Liver (tissue), 3 donors: ENCODE measurements around the gene CCDC12.
"Not testable (repeated sequence)": the region's sequence is repeated elsewhere in the genome, so short reads cannot be mapped to it uniquely, and the experiment has no call there.

Source experiments
- EGR1 ChIP-seq, 2 donors: IDR thresholded peaks; 2 replicates each; pipeline ENCODE4 v1.6.1; 2016 to 2018; ENCODE audit warnings: antibody characterized with exemption in 2 of 2, low read depth in 2 of 2
- FOXA1 ChIP-seq: IDR thresholded peaks from 2 replicates; pipeline ENCODE4 v1.6.1; 2016; ENCODE audit warnings: antibody characterized with exemption
- GABPA ChIP-seq, 2 donors: IDR thresholded peaks in 1 of 2; conservative IDR thresholded peaks in 1 of 2; 2 replicates each; pipeline ENCODE4 v1.6.1; 2016; ENCODE audit warnings: antibody characterized with exemption in 2 of 2, mild to moderate bottlenecking in 1 of 2, moderate library complexity in 1 of 2
- JUND ChIP-seq, 2 donors: IDR thresholded peaks; 2 replicates each; pipeline ENCODE4 v1.6.1; 2016; ENCODE audit warnings: antibody characterized with exemption in 2 of 2
- RXRA ChIP-seq, 2 donors: IDR thresholded peaks; 2 replicates each; pipeline ENCODE4 v1.6.1; 2017 to 2018; ENCODE audit warnings: antibody characterized with exemption in 2 of 2, mild to moderate bottlenecking in 1 of 2
- YY1 ChIP-seq: IDR thresholded peaks from 2 replicates; pipeline ENCODE4 v1.6.1; 2016; ENCODE audit warnings: antibody characterized with exemption, mild to moderate bottlenecking
- TF ChIP-seq, protein P1 (sequence below): fragments of 150-350 bp; IDR thresholded peaks from 2 replicates; pipeline ENCODE4 v1.5.1; 2017; ENCODE audit warnings: improper control_type of control experiment, low read depth, low read length; ENCODE audit not compliant: missing input control
- TF ChIP-seq, protein P2 (sequence below): IDR thresholded peaks from 2 replicates; pipeline ENCODE4 v1.6.1; 2016; ENCODE audit warnings: antibody characterized with exemption, mild to moderate bottlenecking
- TF ChIP-seq, protein P3 (sequence below): IDR thresholded peaks from 2 replicates; pipeline ENCODE4 v1.6.1; 2016; ENCODE audit warnings: antibody characterized with exemption
- TF ChIP-seq, protein P4 (sequence below): IDR thresholded peaks from 2 replicates; pipeline ENCODE4 v1.6.1; 2016; ENCODE audit warnings: antibody characterized with exemption
- TF ChIP-seq, protein P5 (sequence below): IDR thresholded peaks from 2 replicates; pipeline ENCODE4 v1.6.1; 2016; ENCODE audit warnings: antibody characterized with exemption
- donor health status: healthy.
- donor health status: healthy.

DNA sequence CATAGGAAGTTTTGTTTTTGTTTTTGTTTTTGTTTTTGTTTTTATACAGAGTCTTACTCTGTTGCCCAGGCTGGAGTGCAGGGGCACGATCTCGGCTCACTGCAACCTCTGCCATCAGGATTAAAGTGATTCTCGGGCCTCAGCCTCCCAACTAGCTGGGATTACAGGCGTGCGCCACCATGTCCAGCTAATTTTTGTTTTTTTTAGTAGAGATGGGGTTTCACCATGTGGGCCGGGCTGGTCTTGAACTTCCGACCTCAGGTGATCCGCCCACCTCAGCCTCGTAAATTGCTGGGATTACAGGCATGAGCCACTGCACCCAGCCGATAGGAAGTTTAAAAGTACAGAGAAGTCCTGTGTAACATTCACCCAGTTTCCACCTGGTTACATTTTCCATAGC, 65.6 kb downstream of the CCDC12 start:
- TF ChIP-seq, protein P1, sequence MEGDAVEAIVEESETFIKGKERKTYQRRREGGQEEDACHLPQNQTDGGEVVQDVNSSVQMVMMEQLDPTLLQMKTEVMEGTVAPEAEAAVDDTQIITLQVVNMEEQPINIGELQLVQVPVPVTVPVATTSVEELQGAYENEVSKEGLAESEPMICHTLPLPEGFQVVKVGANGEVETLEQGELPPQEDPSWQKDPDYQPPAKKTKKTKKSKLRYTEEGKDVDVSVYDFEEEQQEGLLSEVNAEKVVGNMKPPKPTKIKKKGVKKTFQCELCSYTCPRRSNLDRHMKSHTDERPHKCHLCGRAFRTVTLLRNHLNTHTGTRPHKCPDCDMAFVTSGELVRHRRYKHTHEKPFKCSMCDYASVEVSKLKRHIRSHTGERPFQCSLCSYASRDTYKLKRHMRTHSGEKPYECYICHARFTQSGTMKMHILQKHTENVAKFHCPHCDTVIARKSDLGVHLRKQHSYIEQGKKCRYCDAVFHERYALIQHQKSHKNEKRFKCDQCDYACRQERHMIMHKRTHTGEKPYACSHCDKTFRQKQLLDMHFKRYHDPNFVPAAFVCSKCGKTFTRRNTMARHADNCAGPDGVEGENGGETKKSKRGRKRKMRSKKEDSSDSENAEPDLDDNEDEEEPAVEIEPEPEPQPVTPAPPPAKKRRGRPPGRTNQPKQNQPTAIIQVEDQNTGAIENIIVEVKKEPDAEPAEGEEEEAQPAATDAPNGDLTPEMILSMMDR = not testable (repeated sequence)
- TF ChIP-seq, protein P2, sequence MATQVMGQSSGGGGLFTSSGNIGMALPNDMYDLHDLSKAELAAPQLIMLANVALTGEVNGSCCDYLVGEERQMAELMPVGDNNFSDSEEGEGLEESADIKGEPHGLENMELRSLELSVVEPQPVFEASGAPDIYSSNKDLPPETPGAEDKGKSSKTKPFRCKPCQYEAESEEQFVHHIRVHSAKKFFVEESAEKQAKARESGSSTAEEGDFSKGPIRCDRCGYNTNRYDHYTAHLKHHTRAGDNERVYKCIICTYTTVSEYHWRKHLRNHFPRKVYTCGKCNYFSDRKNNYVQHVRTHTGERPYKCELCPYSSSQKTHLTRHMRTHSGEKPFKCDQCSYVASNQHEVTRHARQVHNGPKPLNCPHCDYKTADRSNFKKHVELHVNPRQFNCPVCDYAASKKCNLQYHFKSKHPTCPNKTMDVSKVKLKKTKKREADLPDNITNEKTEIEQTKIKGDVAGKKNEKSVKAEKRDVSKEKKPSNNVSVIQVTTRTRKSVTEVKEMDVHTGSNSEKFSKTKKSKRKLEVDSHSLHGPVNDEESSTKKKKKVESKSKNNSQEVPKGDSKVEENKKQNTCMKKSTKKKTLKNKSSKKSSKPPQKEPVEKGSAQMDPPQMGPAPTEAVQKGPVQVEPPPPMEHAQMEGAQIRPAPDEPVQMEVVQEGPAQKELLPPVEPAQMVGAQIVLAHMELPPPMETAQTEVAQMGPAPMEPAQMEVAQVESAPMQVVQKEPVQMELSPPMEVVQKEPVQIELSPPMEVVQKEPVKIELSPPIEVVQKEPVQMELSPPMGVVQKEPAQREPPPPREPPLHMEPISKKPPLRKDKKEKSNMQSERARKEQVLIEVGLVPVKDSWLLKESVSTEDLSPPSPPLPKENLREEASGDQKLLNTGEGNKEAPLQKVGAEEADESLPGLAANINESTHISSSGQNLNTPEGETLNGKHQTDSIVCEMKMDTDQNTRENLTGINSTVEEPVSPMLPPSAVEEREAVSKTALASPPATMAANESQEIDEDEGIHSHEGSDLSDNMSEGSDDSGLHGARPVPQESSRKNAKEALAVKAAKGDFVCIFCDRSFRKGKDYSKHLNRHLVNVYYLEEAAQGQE = not testable (repeated sequence)
- TF ChIP-seq JUND (IDR thresholded peaks at IDR 0.05); GABPA (IDR thresholded peaks at IDR 0.05 in 1 of 2, conservative IDR thresholded peaks at IDR 0.05 in 1 of 2); EGR1 (IDR thresholded peaks at IDR 0.05; ENCODE audit: low read depth in 2 of 2); RXRA (IDR thresholded peaks at IDR 0.05); FOXA1; YY1: not testable (repeated sequence)
- TF ChIP-seq, protein P3, sequence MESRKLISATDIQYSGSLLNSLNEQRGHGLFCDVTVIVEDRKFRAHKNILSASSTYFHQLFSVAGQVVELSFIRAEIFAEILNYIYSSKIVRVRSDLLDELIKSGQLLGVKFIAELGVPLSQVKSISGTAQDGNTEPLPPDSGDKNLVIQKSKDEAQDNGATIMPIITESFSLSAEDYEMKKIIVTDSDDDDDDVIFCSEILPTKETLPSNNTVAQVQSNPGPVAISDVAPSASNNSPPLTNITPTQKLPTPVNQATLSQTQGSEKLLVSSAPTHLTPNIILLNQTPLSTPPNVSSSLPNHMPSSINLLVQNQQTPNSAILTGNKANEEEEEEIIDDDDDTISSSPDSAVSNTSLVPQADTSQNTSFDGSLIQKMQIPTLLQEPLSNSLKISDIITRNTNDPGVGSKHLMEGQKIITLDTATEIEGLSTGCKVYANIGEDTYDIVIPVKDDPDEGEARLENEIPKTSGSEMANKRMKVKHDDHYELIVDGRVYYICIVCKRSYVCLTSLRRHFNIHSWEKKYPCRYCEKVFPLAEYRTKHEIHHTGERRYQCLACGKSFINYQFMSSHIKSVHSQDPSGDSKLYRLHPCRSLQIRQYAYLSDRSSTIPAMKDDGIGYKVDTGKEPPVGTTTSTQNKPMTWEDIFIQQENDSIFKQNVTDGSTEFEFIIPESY = not testable (repeated sequence)
- TF ChIP-seq, protein P4, sequence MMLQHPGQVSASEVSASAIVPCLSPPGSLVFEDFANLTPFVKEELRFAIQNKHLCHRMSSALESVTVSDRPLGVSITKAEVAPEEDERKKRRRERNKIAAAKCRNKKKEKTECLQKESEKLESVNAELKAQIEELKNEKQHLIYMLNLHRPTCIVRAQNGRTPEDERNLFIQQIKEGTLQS = not testable (repeated sequence)
- TF ChIP-seq, protein P5, sequence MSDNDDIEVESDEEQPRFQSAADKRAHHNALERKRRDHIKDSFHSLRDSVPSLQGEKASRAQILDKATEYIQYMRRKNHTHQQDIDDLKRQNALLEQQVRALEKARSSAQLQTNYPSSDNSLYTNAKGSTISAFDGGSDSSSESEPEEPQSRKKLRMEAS = not testable (repeated sequence)
